ENCODE measurements around the gene PROC. TPM values are rescaled to one million over a fixed set of nuclear protein-coding genes. Genes with fewer than 3 reads are reported as not detected.

PROC gene
- total and polyA plus RNA-seq, 5 donors, result 0.18 TPM; not detected in 4

GRCh38 chr2:127398239-127398590, 20.0 kb upstream of the PROC start:
- Histone ChIP-seq H3K4me1 (ENCODE audit: control insufficient read depth, insufficient read depth, low read length) (peaks cover 8% of the 10 kb centered on the region), H3K4me3 (ENCODE audit: low read length) (no peak overlapping the region), H3K27me3 (ENCODE audit: control insufficient read depth, insufficient read depth) (no peaks in the 10 kb centered on the region), H3K27ac (ENCODE audit: low read length) (no peak overlapping the region), H3K9me3 (ENCODE audit: control insufficient read depth, low read length) (no peaks in the 10 kb centered on the region)
- intact Hi-C loops (cut with DNase I), result no loop called here
- 12% methylated on average over 4 of the region's 4 CpGs for WGBS
- DNase-seq (peak; percentile 89 to 95 (median 91)), ATAC-seq (peak; percentile 84 to 96)

GRCh38 chr2:127400533-127400896, 17.7 kb upstream of the PROC start:
- no peak for DNase-seq
- intact Hi-C loops (cut with DNase I), result no loop called here
- peaks cover 8% of the 10 kb centered on the region for H3K4me1 ChIP-seq (ENCODE audit: control insufficient read depth, insufficient read depth, low read length)
- H3K27me3 ChIP-seq (ENCODE audit: control insufficient read depth, insufficient read depth), result no peaks in the 10 kb centered on the region
- no peak for ATAC-seq
- WGBS, result 73% methylated on average over 9 of the region's 9 CpGs
- no peak overlapping the region for H3K27ac ChIP-seq (ENCODE audit: low read length)
- no peaks in the 10 kb centered on the region for H3K9me3 ChIP-seq (ENCODE audit: control insufficient read depth, low read length)
- H3K4me3 ChIP-seq (ENCODE audit: low read length), result no peak overlapping the region

GRCh38 chr2:127400897-127401756, 17.1 kb upstream of the PROC start:
- Histone ChIP-seq H3K27me3 (ENCODE audit: control insufficient read depth, insufficient read depth) (no peaks in the 10 kb centered on the region), H3K4me1 (ENCODE audit: control insufficient read depth, insufficient read depth, low read length) (peaks cover 10% of the 10 kb centered on the region), H3K4me3 (ENCODE audit: low read length) (no peak overlapping the region), H3K27ac (ENCODE audit: low read length) (no peak overlapping the region), H3K9me3 (ENCODE audit: control insufficient read depth, low read length) (no peaks in the 10 kb centered on the region)
- ATAC-seq (peak; percentile 28 to 33), DNase-seq (peak in 2 of 3 donors; percentile 71 to 73)
- intact Hi-C loops (cut with DNase I), result no loop called here
- WGBS, result 49% methylated on average over 39 of the region's 39 CpGs

GRCh38 chr2:127401757-127402695, 16.2 kb upstream of the PROC start:
- intact Hi-C loops (cut with DNase I), result no loop called here
- no peak overlapping the region for H3K27ac ChIP-seq (ENCODE audit: low read length)
- H3K4me3 ChIP-seq (ENCODE audit: low read length), result no peak overlapping the region
- 80% methylated on average over 11 of the region's 11 CpGs for WGBS
- DNase-seq (no peak), ATAC-seq (peak in 1 of 2 donors; percentile 9)
- no peaks in the 10 kb centered on the region for H3K9me3 ChIP-seq (ENCODE audit: control insufficient read depth, low read length)
- H3K4me1 ChIP-seq (ENCODE audit: control insufficient read depth, insufficient read depth, low read length), result peaks cover 10% of the 10 kb centered on the region
- H3K27me3 ChIP-seq (ENCODE audit: control insufficient read depth, insufficient read depth), result no peaks in the 10 kb centered on the region

- Histone ChIP-seq H3K9me3 (ENCODE audit: control insufficient read depth, low read length) (no peaks in the 10 kb centered on the region), H3K27ac (ENCODE audit: low read length) (no peak overlapping the region), H3K4me1 (ENCODE audit: control insufficient read depth, insufficient read depth, low read length) (peaks cover 2% of the 10 kb centered on the region), H3K27me3 (ENCODE audit: control insufficient read depth, insufficient read depth) (no peaks in the 10 kb centered on the region), H3K4me3 (ENCODE audit: low read length) (no peak overlapping the region)
- DNase-seq, result peak in 1 of 3 donors; percentile 28
- no peak for ATAC-seq
- intact Hi-C loops (cut with DNase I), result no loop called here
- WGBS, result 79% methylated on average over 3 of the region's 3 CpGs
Measured at GRCh38 chr2:127403460-127403859, 14.8 kb upstream of the PROC start.

GRCh38 chr2:127404466-127405254, 13.6 kb upstream of the PROC start:
- Histone ChIP-seq H3K4me3 (ENCODE audit: low read length) (no peak overlapping the region), H3K27me3 (ENCODE audit: control insufficient read depth, insufficient read depth) (no peaks in the 10 kb centered on the region), H3K4me1 (ENCODE audit: control insufficient read depth, insufficient read depth, low read length) (peaks cover 2% of the 10 kb centered on the region), H3K27ac (ENCODE audit: low read length) (no peak overlapping the region), H3K9me3 (ENCODE audit: control insufficient read depth, low read length) (no peaks in the 10 kb centered on the region)
- DNase-seq (peak in 1 of 3 donors; percentile 21), ATAC-seq (no peak)
- 84% methylated on average over 7 of the region's 7 CpGs for WGBS
- intact Hi-C loops (cut with DNase I), result no loop called here

- DNase-seq (no peak), ATAC-seq (no peak)
- intact Hi-C loops (cut with DNase I), result no loop called here
- Histone ChIP-seq H3K27ac (ENCODE audit: low read length) (no peak overlapping the region), H3K4me3 (ENCODE audit: low read length) (no peak overlapping the region), H3K4me1 (ENCODE audit: control insufficient read depth, insufficient read depth, low read length) (peaks cover 2% of the 10 kb centered on the region), H3K9me3 (ENCODE audit: control insufficient read depth, low read length) (no peaks in the 10 kb centered on the region), H3K27me3 (ENCODE audit: control insufficient read depth, insufficient read depth) (no peaks in the 10 kb centered on the region)
- 46% methylated on average over 3 of the region's 3 CpGs for WGBS
Measured at GRCh38 chr2:127405255-127405610, 13.0 kb upstream of the PROC start.

- intact Hi-C loops (cut with DNase I), result no loop called here
- H3K4me3 ChIP-seq (ENCODE audit: low read length), result no peak overlapping the region
- H3K27me3 ChIP-seq (ENCODE audit: control insufficient read depth, insufficient read depth), result no peaks in the 10 kb centered on the region
- ATAC-seq (no peak), DNase-seq (no peak)
- peaks cover 2% of the 10 kb centered on the region for H3K4me1 ChIP-seq (ENCODE audit: control insufficient read depth, insufficient read depth, low read length)
- 97% methylated on average over 2 of the region's 2 CpGs for WGBS
- H3K27ac ChIP-seq (ENCODE audit: low read length), result no peak overlapping the region
- H3K9me3 ChIP-seq (ENCODE audit: control insufficient read depth, low read length), result no peaks in the 10 kb centered on the region
Measured at GRCh38 chr2:127406454-127406853, 11.8 kb upstream of the PROC start.

GRCh38 chr2:127407091-127407490, 11.1 kb upstream of the PROC start:
- DNase-seq (peak in 1 of 3 donors; percentile 46), ATAC-seq (no peak)
- 95% methylated on average over 9 of the region's 9 CpGs for WGBS
- H3K27me3 ChIP-seq (ENCODE audit: control insufficient read depth, insufficient read depth), result no peaks in the 10 kb centered on the region
- H3K9me3 ChIP-seq (ENCODE audit: control insufficient read depth, low read length), result no peaks in the 10 kb centered on the region
- intact Hi-C loops (cut with DNase I), result no loop called here
- no peak overlapping the region for H3K27ac ChIP-seq (ENCODE audit: low read length)
- no peak overlapping the region for H3K4me3 ChIP-seq (ENCODE audit: low read length)
- H3K4me1 ChIP-seq (ENCODE audit: control insufficient read depth, insufficient read depth, low read length), result peaks cover 2% of the 10 kb centered on the region

- Histone ChIP-seq H3K4me1 (ENCODE audit: control insufficient read depth, insufficient read depth, low read length) (peaks cover 2% of the 10 kb centered on the region), H3K27ac (ENCODE audit: low read length) (peak overlapping the region; percentile 53), H3K27me3 (ENCODE audit: control insufficient read depth, insufficient read depth) (no peaks in the 10 kb centered on the region), H3K9me3 (ENCODE audit: control insufficient read depth, low read length) (no peaks in the 10 kb centered on the region), H3K4me3 (ENCODE audit: low read length) (no peak overlapping the region)
- WGBS, result 3% methylated on average over 6 of the region's 6 CpGs
- intact Hi-C loops (cut with DNase I), result no loop called here
- peak; percentile 43 to 44 for ATAC-seq
- no peak for DNase-seq
Measured at GRCh38 chr2:127407661-127408003, 10.6 kb upstream of the PROC start.

Data from right cardiac atrium (tissue), 5 donors.